Transverse colon (tissue), 4 donors: ENCODE results near the gene SPDYE4. TPM values are rescaled to one million over a fixed set of nuclear protein-coding genes. Genes with fewer than 3 reads are reported as not detected.

Experiments
- DNase-seq: peaks from one replicate; pipeline ENCODE4 v3.0.0-alpha.2; 2019
- H3K27ac ChIP-seq, 4 donors: fragments of 200-600 bp; sonication (generic); 2 replicates each; pipeline ENCODE4 v1.5.1; 2016 to 2018; ENCODE audit warnings: inconsistent platforms in 4 of 4
- H3K27me3 ChIP-seq: fragments of 200-600 bp; sonication (generic); 2 replicates; pipeline ENCODE4 v1.5.1; 2017; ENCODE audit warnings: inconsistent platforms
- H3K36me3 ChIP-seq, 4 donors: fragments of 200-600 bp; sonication (generic); 2 replicates each; pipeline ENCODE4 v1.5.1; 2017 to 2019; ENCODE audit warnings: inconsistent platforms in 4 of 4
- H3K4me1 ChIP-seq, 4 donors: fragments of 200-600 bp; sonication (generic); 2 replicates each; pipeline ENCODE4 v1.5.1; 2017 to 2020; ENCODE audit warnings: inconsistent platforms in 4 of 4
- H3K4me3 ChIP-seq, 4 donors: fragments of 200-600 bp; sonication (generic); 1 replicate in 1 of 4; 2 replicates in 3 of 4; pipeline versions ENCODE4 v1.5.1 to v1.6.1; 2017 to 2019; ENCODE audit warnings: inconsistent platforms in 4 of 4
- H3K9me3 ChIP-seq, 2 donors: fragments of 200-600 bp; sonication (generic); 2 replicates each; pipeline ENCODE4 v1.5.1; 2017 to 2019; ENCODE audit warnings: inconsistent platforms in 2 of 2
- EP300 ChIP-seq: sonication (generic); formaldehyde crosslinking; IDR thresholded peaks from one replicate; pipeline ENCODE4 v1.6.1; 2017; ENCODE audit warnings: antibody characterized with exemption, low read depth
- POLR2A ChIP-seq: fragments of 450-650 bp; IDR thresholded peaks from one replicate; pipeline ENCODE4 v1.6.1; 2016; ENCODE audit warnings: antibody characterized with exemption, mild to moderate bottlenecking, moderate library complexity
- POLR2AphosphoS5 ChIP-seq, 3 donors: sonication (generic); formaldehyde crosslinking; IDR thresholded peaks; one replicate each; pipeline ENCODE4 v1.6.1; 2016; ENCODE audit warnings: antibody characterized with exemption in 3 of 3
- WGBS, 2 donors: methylation state at CpG; one replicate each; pipeline ENCODE4 v1.1.5; 2018; ENCODE audit warnings: low coverage in 1 of 2; 5-methylcytosine and 5-hydroxymethylcytosine counted together
- in situ Hi-C, 4 donors: fragments of 200-750 bp; cut with MboI; loops; one replicate each; pipeline versions ENCODE4 v1.15.0 to v1.15.1; 2017; ENCODE audit warnings: low sequenced_read_pairs in 3 of 4, low pct_ligation_motif_present in 1 of 4, low pct_unique_long_range_greater_than_20kb in 1 of 4
- intact Hi-C: fragments of 100-400 bp; cut with DNase I; formaldehyde crosslinking; loops from one replicate; pipeline ENCODE4 v1.15.1; 2023; ENCODE audit warnings: low total_unique reads
- total RNA-seq, 4 donors: library from RNA; depleted of rRNA; stranded (reverse); fragments of >200 nt; gene quantifications; one replicate each; pipeline ENCODE4 v1.1.0, GENCODE V29; 2016
- TF ChIP-seq, protein P1 (sequence below), 5 experiments: fragments of 200-600 bp in 3 of 5; fragments of 450-650 bp in 2 of 5; sonication (generic) in 3 of 5; IDR thresholded peaks; 1 replicate in 2 of 5; 2 replicates in 3 of 5; pipeline ENCODE4 v1.5.1; 2016 to 2017; ENCODE audit warnings: antibody characterized with exemption in 5 of 5, inconsistent platforms in 3 of 5, mild to moderate bottlenecking in 2 of 5, moderate library complexity in 1 of 5

Gene SPDYE4
- total RNA-seq, 4 donors from 2014 or later: not detected

DNA sequence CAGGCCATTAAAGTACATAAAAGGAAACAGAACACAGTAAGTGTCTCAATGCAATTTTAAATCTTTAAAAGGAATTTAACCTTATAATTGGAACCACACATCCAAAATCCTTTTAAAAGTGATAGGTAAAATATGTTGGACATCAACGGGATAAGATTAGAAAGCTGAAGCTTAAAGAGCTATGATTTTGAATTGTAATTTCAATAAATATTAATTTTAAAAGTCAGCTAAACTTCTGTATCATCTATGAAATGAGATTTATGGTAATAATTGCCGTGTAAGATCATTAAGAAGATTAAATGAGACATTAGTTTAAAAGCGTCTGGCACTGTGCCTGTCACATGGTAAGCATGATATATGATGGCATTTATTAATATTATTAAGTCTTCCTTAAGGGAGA lies 45.0 kb downstream of the SPDYE4 start:
- TF ChIP-seq POLR2A (no peak), EP300 (no peak), POLR2AphosphoS5 (IDR thresholded peaks at IDR 0.05) (no peak)
- 71 to 74% methylated on average over 3 of the region's 3 CpGs for WGBS, 2 donors
- no peaks in the 10 kb centered on the region for H3K9me3 ChIP-seq
- in situ Hi-C loops: no loop called here
- H3K4me1 ChIP-seq: no peaks in the 10 kb centered on the region
- no peak overlapping the region for H3K4me3 ChIP-seq
- no peaks in the 10 kb centered on the region for H3K27me3 ChIP-seq
- no peak overlapping the region for H3K27ac ChIP-seq
- H3K36me3 ChIP-seq: no peaks in the 10 kb centered on the region
- DNase-seq: no peak
- intact Hi-C loops: no loop called here

DNA sequence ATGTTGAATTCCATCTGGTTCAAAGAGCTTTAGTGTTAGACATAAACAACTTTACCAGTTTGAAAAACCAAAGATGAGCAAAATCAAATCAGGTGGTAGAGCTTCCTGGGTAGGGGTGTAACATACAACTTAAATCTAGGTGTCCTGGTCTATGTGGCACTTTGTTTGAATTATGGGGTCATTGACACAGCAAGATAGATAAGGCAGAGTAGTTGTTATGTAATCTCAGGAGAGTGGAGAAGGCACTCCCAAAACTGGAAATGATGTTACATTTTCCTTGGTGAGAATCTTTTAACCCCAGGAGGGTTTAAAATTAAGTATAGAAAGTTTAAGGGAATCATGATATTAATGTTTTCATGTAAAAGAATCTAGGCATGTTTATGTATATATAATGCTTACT lies 45.6 kb downstream of the SPDYE4 start:
- H3K27me3 ChIP-seq: no peaks in the 10 kb centered on the region
- H3K27ac ChIP-seq: no peak overlapping the region
- intact Hi-C loops (no loop called here), in situ Hi-C loops (no loop called here)
- no peaks in the 10 kb centered on the region for H3K36me3 ChIP-seq
- no peak for DNase-seq
- peaks cover 0 to 5% (median 2%) of the 10 kb centered on the region in 4 donors for H3K4me1 ChIP-seq
- H3K4me3 ChIP-seq: no peak overlapping the region
- TF ChIP-seq, protein P1, sequence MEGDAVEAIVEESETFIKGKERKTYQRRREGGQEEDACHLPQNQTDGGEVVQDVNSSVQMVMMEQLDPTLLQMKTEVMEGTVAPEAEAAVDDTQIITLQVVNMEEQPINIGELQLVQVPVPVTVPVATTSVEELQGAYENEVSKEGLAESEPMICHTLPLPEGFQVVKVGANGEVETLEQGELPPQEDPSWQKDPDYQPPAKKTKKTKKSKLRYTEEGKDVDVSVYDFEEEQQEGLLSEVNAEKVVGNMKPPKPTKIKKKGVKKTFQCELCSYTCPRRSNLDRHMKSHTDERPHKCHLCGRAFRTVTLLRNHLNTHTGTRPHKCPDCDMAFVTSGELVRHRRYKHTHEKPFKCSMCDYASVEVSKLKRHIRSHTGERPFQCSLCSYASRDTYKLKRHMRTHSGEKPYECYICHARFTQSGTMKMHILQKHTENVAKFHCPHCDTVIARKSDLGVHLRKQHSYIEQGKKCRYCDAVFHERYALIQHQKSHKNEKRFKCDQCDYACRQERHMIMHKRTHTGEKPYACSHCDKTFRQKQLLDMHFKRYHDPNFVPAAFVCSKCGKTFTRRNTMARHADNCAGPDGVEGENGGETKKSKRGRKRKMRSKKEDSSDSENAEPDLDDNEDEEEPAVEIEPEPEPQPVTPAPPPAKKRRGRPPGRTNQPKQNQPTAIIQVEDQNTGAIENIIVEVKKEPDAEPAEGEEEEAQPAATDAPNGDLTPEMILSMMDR (IDR thresholded peaks at IDR 0.05): no peak
- no peak for TF ChIP-seq POLR2AphosphoS5 (IDR thresholded peaks at IDR 0.05)
- no peak for TF ChIP-seq EP300
- TF ChIP-seq POLR2A: no peak
- H3K9me3 ChIP-seq: no peaks in the 10 kb centered on the region

DNA sequence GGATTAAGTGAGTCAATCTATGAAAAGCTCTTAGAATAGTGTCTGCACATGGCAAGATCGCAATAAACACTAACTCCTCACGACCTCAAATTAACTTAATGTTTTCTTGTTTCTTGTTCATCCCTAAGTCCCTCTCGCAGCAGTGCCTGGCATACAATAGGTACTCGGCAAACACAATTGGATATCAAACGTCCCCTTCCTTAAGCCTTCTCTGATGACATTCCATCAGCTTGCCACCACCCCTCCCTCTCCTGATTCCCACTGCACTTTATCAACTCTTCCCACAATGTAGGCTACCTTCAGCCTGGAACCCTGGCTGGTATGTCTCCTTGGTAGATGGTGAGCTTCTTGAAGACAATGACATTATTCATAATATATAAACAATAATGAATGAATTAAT lies 47.1 kb downstream of the SPDYE4 start:
- TF ChIP-seq EP300 (no peak), POLR2A (no peak)
- Histone ChIP-seq H3K4me3 (no peak overlapping the region), H3K9me3 (no peaks in the 10 kb centered on the region), H3K27me3 (no peaks in the 10 kb centered on the region), H3K4me1 (peaks cover 0 to 6% (median 3%) of the 10 kb centered on the region in 4 donors), H3K27ac (no peak overlapping the region), H3K36me3 (no peaks in the 10 kb centered on the region)
- intact Hi-C loops: no loop called here
- 73 to 91% methylated on average over 4 to 5 of the region's 5 CpGs for WGBS, 2 donors
- no peak for DNase-seq
- in situ Hi-C loops: no loop called here

DNA sequence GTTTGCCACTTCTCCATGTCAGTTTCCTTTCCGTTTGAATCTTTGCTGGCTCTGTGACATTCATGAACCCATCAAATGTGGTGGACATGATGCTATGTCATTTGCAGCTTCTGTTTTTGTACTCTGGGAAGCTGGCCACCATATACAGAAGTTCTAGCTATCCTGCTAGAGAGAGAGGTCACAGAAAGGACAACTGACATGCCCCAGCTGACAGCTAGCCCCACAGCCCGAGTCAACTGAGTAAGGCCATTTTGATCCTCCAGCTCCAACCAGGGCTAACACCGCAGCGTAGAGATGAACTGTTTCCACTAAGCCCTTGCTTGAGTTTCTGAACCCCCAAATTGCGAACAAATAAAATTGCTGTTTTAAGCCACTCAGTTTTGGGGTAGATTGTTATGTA lies 47.5 kb downstream of the SPDYE4 start:
- no peaks in the 10 kb centered on the region for H3K9me3 ChIP-seq
- DNase-seq: no peak
- H3K4me1 ChIP-seq: peaks cover 0 to 6% (median 3%) of the 10 kb centered on the region in 4 donors
- intact Hi-C loops (no loop called here), in situ Hi-C loops (no loop called here)
- WGBS, 2 donors: 78 to 84% methylated on average over 1 to 5 of the region's 5 CpGs
- H3K27me3 ChIP-seq: no peaks in the 10 kb centered on the region
- no peak overlapping the region for H3K27ac ChIP-seq
- no peaks in the 10 kb centered on the region for H3K36me3 ChIP-seq
- no peak overlapping the region for H3K4me3 ChIP-seq
- TF ChIP-seq EP300 (no peak), POLR2AphosphoS5 (IDR thresholded peaks at IDR 0.05) (no peak), POLR2A (no peak)
- TF ChIP-seq, protein P1 (IDR thresholded peaks at IDR 0.05): no peak

DNA sequence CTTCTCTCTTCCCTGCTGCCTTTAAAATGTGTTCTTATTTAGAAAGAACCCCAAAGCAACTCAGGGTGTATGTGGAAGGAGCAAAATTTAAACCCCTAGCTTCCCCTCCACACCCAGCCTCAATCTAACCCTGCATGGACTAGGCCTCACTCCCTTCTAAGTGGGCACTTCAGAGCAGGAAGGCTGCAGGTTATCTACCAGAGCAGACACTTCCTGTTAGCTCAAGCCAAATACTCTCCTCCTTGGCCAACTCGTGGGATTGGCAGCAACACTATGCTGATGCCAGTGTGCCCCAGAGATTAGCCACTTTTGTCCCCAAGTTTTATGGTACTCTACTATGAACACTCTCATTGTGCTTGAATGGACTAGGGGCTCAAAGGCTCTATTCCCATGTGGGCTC lies 49.3 kb downstream of the SPDYE4 start:
- DNase-seq: no peak
- in situ Hi-C loops (no loop called here), intact Hi-C loops (no loop called here)
- no peak for TF ChIP-seq POLR2A
- TF ChIP-seq, protein P1 (IDR thresholded peaks at IDR 0.05): no peak
- H3K36me3 ChIP-seq: no peaks in the 10 kb centered on the region
- H3K27ac ChIP-seq: no peak overlapping the region
- H3K9me3 ChIP-seq: no peaks in the 10 kb centered on the region
- H3K4me3 ChIP-seq: no peak overlapping the region
- WGBS, 2 donors: 29% methylated on average over 1 of the region's 1 CpG; no CpG with 5 or more reads in 1 of the 2 donors
- H3K27me3 ChIP-seq: no peaks in the 10 kb centered on the region
- H3K4me1 ChIP-seq: peaks cover 0 to 6% (median 3%) of the 10 kb centered on the region in 4 donors
